Measurements from ENCODE around the gene APOBR.

The APOBR gene

GRCh38 chr16:28495795-28496749 is 1.6 kb downstream of the APOBR start:
- 0 out of 2 replicates have a peak, but pooled peaks cover 3% of the 10 kb centered on the region for H3F3A ChIP-seq (ENCODE audit: insufficient read depth, low read length)
- H4K20me1 ChIP-seq (ENCODE audit: insufficient read depth, low read length) = no peaks in the 10 kb centered on the region
- no peak for DNase-seq
- no peak overlapping the region for H3K9ac ChIP-seq (ENCODE audit: low read length)
- H3K27ac ChIP-seq (ENCODE audit: low read length) = no peak overlapping the region
- TF ChIP-seq EZH2 (optimal IDR thresholded peaks at IDR 0.05; ENCODE audit: low read depth, low read length) = no peak
- no peak for TF ChIP-seq CTCF (IDR thresholded peaks at IDR 0.05; ENCODE audit: low read length)
- TF ChIP-seq EZH2phosphoT487 (IDR thresholded peaks at IDR 0.05; ENCODE audit: low read length) = no peak
- H2AFZ ChIP-seq (ENCODE audit: low read length) = no peak overlapping the region
- no peaks in the 10 kb centered on the region for H3K36me3 ChIP-seq (replicated peaks; ENCODE audit: insufficient read depth, low read length)
- no peaks in the 10 kb centered on the region; the same call in 1 of the 2 replicates for H3K27me3 ChIP-seq (replicated peaks; ENCODE audit: insufficient read depth, low read length)
- no peaks in the 10 kb centered on the region for H3K9me3 ChIP-seq (replicated peaks; ENCODE audit: insufficient read depth, low read length)
- H3K9me2 ChIP-seq (replicated peaks; ENCODE audit: insufficient read depth, low read length) = no peaks in the 10 kb centered on the region
- H3K4me1 ChIP-seq (ENCODE audit: low read length) = peaks cover 14% of the 10 kb centered on the region
- no peak overlapping the region for H3K4me2 ChIP-seq (ENCODE audit: low read depth, low read length)
- H3K79me2 ChIP-seq (ENCODE audit: low read length) = peaks cover 6% of the 10 kb centered on the region
- no peak overlapping the region for H3K4me3 ChIP-seq (ENCODE audit: low read length)

GRCh38 chr16:28496844-28497243 is 2.4 kb downstream of the APOBR start:
- H3K9me2 ChIP-seq (replicated peaks; ENCODE audit: insufficient read depth, low read length) = no peaks in the 10 kb centered on the region
- H3K9ac ChIP-seq (ENCODE audit: low read length) = no peak overlapping the region
- H3K27ac ChIP-seq (ENCODE audit: low read length) = no peak overlapping the region
- no peak for DNase-seq
- no peaks in the 10 kb centered on the region; the same call in 1 of the 2 replicates for H3K27me3 ChIP-seq (replicated peaks; ENCODE audit: insufficient read depth, low read length)
- H3K36me3 ChIP-seq (replicated peaks; ENCODE audit: insufficient read depth, low read length) = no peaks in the 10 kb centered on the region
- H3K4me3 ChIP-seq (ENCODE audit: low read length) = no peak overlapping the region
- no peaks in the 10 kb centered on the region for H3K79me2 ChIP-seq (ENCODE audit: low read length)
- TF ChIP-seq EZH2 (optimal IDR thresholded peaks at IDR 0.05; ENCODE audit: low read depth, low read length) = no peak
- no peak overlapping the region for H3K4me2 ChIP-seq (ENCODE audit: low read depth, low read length)
- 0 out of 2 replicates have a peak, but pooled peaks cover 3% of the 10 kb centered on the region for H3F3A ChIP-seq (ENCODE audit: insufficient read depth, low read length)
- no peaks in the 10 kb centered on the region for H3K9me3 ChIP-seq (replicated peaks; ENCODE audit: insufficient read depth, low read length)
- H2AFZ ChIP-seq (ENCODE audit: low read length) = no peak overlapping the region
- H4K20me1 ChIP-seq (ENCODE audit: insufficient read depth, low read length) = no peaks in the 10 kb centered on the region
- H3K4me1 ChIP-seq (ENCODE audit: low read length) = peaks cover 14% of the 10 kb centered on the region

- H3K4me2 ChIP-seq (ENCODE audit: low read depth, low read length) = no peak overlapping the region
- H3K27me3 ChIP-seq (replicated peaks; ENCODE audit: insufficient read depth, low read length) = no peaks in the 10 kb centered on the region; the same call in 1 of the 2 replicates
- H3K4me3 ChIP-seq (ENCODE audit: low read length) = no peak overlapping the region
- no peak overlapping the region for H2AFZ ChIP-seq (ENCODE audit: low read length)
- H3K9me2 ChIP-seq (replicated peaks; ENCODE audit: insufficient read depth, low read length) = no peaks in the 10 kb centered on the region
- 0 out of 2 replicates have a peak, but pooled peaks cover 3% of the 10 kb centered on the region for H3F3A ChIP-seq (ENCODE audit: insufficient read depth, low read length)
- DNase-seq = no peak
- peaks cover 14% of the 10 kb centered on the region for H3K4me1 ChIP-seq (ENCODE audit: low read length)
- H3K9me3 ChIP-seq (replicated peaks; ENCODE audit: insufficient read depth, low read length) = no peaks in the 10 kb centered on the region
- no peak overlapping the region for H3K9ac ChIP-seq (ENCODE audit: low read length)
- H3K27ac ChIP-seq (ENCODE audit: low read length) = no peak overlapping the region
- no peaks in the 10 kb centered on the region for H4K20me1 ChIP-seq (ENCODE audit: insufficient read depth, low read length)
- H3K36me3 ChIP-seq (replicated peaks; ENCODE audit: insufficient read depth, low read length) = no peaks in the 10 kb centered on the region
- no peaks in the 10 kb centered on the region for H3K79me2 ChIP-seq (ENCODE audit: low read length)
- no peak for TF ChIP-seq EZH2 (optimal IDR thresholded peaks at IDR 0.05; ENCODE audit: low read depth, low read length)
- TF ChIP-seq EZH2phosphoT487 (IDR thresholded peaks at IDR 0.05; ENCODE audit: low read length) = no peak
- no peak for TF ChIP-seq CTCF (IDR thresholded peaks at IDR 0.05; ENCODE audit: low read length)
Measured at GRCh38 chr16:28497386-28497785, 2.9 kb downstream of the APOBR start.
